IMR-90 (cell line): ENCODE data around the gene PMEPA1. TPM values are rescaled to one million over a fixed set of nuclear protein-coding genes. Genes with fewer than 3 reads are reported as not detected.

Experiments
- ATAC-seq: fragments of 200-7000 bp; cut with Tn5 transposase; 2 replicates; pipeline ENCODE4 v1.9.1; 2020; ENCODE audit warnings: low read depth, mild to moderate bottlenecking, moderate library complexity
- BruUV-seq: library from RNA; stranded (reverse); fragments of 400-500 nt; replicated peaks from 2 replicates; lab custom pipeline; 2021; lab: Mats Ljungman, UMichigan
- CTCF ChIA-PET: fragments of 300-600 bp; formaldehyde crosslinking; extraction: SDS; loops from one replicate; lab custom pipeline; 2021; ENCODE audit warnings: antibody characterized with exemption; lab: Yijun Ruan, JAX
- POLR2A ChIA-PET: fragments of 300-600 bp; sonication (Branson Sonifier 250); formaldehyde crosslinking; loops from one replicate; lab custom pipeline; 2022; ENCODE audit warnings: antibody characterized with exemption; ENCODE audit not compliant: unreplicated experiment; lab: Charles Lee
- DNase-seq: peaks from one replicate; pipeline ENCODE4 v3.0.0; 2013
- H2AFZ ChIP-seq: replicated peaks from 2 replicates; pipeline ENCODE3; 2013; ENCODE audit warnings: low read length, mild to moderate bottlenecking; ENCODE audit not compliant: poor library complexity
- H2AK5ac ChIP-seq: 2 replicates; pipeline ENCODE4 v1.6.1; 2013; ENCODE audit warnings: low read depth, low read length, inconsistent platforms
- H2AK9ac ChIP-seq: replicated peaks from 2 replicates; pipeline ENCODE3; 2013; ENCODE audit warnings: mild to moderate bottlenecking, low read depth, low read length, moderate library complexity; ENCODE audit not compliant: poor library complexity
- H2BK120ac ChIP-seq: 2 replicates; pipeline ENCODE4 v1.6.1; 2013; ENCODE audit warnings: low read depth, low read length, inconsistent platforms
- H2BK15ac ChIP-seq: 3 replicates; pipeline ENCODE4 v1.6.1; 2013; ENCODE audit warnings: low read depth, low read length, inconsistent platforms
- H2BK20ac ChIP-seq: 2 replicates; pipeline ENCODE4 v1.6.1; 2013; ENCODE audit warnings: low read depth, mild to moderate bottlenecking, inconsistent platforms, low read length, moderate library complexity
- H2BK5ac ChIP-seq: 2 replicates; pipeline ENCODE4 v1.6.1; 2013; ENCODE audit warnings: mild to moderate bottlenecking, low read depth, low read length, inconsistent platforms; ENCODE audit not compliant: poor library complexity, severe bottlenecking
- H3K14ac ChIP-seq: replicated peaks from 2 replicates; pipeline ENCODE4 v1.6.1; 2013; ENCODE audit warnings: low read depth, low read length, inconsistent platforms
- H3K18ac ChIP-seq: 2 replicates; pipeline ENCODE4 v1.6.1; 2013; ENCODE audit warnings: low read depth, low read length, control low read depth
- H3K23ac ChIP-seq: 2 replicates; pipeline ENCODE4 v1.6.1; 2013; ENCODE audit warnings: low read depth, low read length, inconsistent platforms
- H3K27ac ChIP-seq: 2 replicates; pipeline ENCODE4 v1.5.1; 2013; ENCODE audit warnings: mild to moderate bottlenecking, control low read depth, low read length; ENCODE audit not compliant: insufficient read depth
- H3K27me3 ChIP-seq: 2 replicates; pipeline ENCODE4 v1.6.1; 2013; ENCODE audit warnings: low read length; ENCODE audit not compliant: control insufficient read depth, insufficient read depth
- H3K36me3 ChIP-seq: 2 replicates; pipeline ENCODE4 v1.6.1; 2013; ENCODE audit warnings: low read length, mixed read lengths; ENCODE audit not compliant: control insufficient read depth, insufficient read depth
- H3K4ac ChIP-seq: 2 replicates; pipeline ENCODE4 v1.6.1; 2013; ENCODE audit warnings: low read depth, low read length, inconsistent platforms
- H3K4me1 ChIP-seq: 2 replicates; pipeline ENCODE4 v1.6.1; 2013; ENCODE audit warnings: low read length, mixed read lengths; ENCODE audit not compliant: control insufficient read depth, insufficient read depth
- H3K4me2 ChIP-seq: 2 replicates; pipeline ENCODE4 v1.6.1; 2013; ENCODE audit warnings: low read depth, mild to moderate bottlenecking, control low read depth, low read length, moderate library complexity
- H3K4me3 ChIP-seq: 2 replicates; pipeline ENCODE4 v1.5.1; 2013; ENCODE audit warnings: low read depth, mild to moderate bottlenecking, control low read depth, low read length, moderate library complexity; ENCODE audit not compliant: insufficient read depth
- H3K56ac ChIP-seq: 2 replicates; pipeline ENCODE4 v1.6.1; 2013; ENCODE audit warnings: low read length, inconsistent platforms; ENCODE audit not compliant: insufficient read depth; ENCODE audit errors: extremely low read depth
- H3K79me1 ChIP-seq, 2 experiments: 2 replicates each; pipeline ENCODE4 v1.6.1; 2013; ENCODE audit warnings: low read length in 2 of 2, inconsistent platforms in 1 of 2, low read depth in 1 of 2
- H3K9ac ChIP-seq: 2 replicates; pipeline ENCODE4 v1.6.1; 2013; ENCODE audit warnings: low read depth, low read length, control low read depth
- H3K9me1 ChIP-seq: 2 replicates; pipeline ENCODE4 v1.6.1; 2013; ENCODE audit warnings: low read length, inconsistent platforms; ENCODE audit not compliant: insufficient read depth
- H3K9me3 ChIP-seq: 2 replicates; pipeline ENCODE4 v1.6.1; 2013; ENCODE audit warnings: low read length; ENCODE audit not compliant: control insufficient read depth, insufficient read depth
- H4K20me1 ChIP-seq: 2 replicates; pipeline ENCODE4 v1.6.1; 2013; ENCODE audit warnings: low read length, inconsistent platforms; ENCODE audit not compliant: insufficient read depth
- H4K5ac ChIP-seq: 2 replicates; pipeline ENCODE4 v1.6.1; 2013; ENCODE audit warnings: mild to moderate bottlenecking, low read depth, low read length, control low read depth
- H4K8ac ChIP-seq, 2 experiments: 2 replicates each; pipeline ENCODE4 v1.6.1; 2013; ENCODE audit warnings: low read depth in 2 of 2, low read length in 2 of 2, control low read depth in 1 of 2, inconsistent platforms in 1 of 2
- H4K91ac ChIP-seq: 2 replicates; pipeline ENCODE4 v1.6.1; 2013; ENCODE audit warnings: low read depth, low read length, inconsistent platforms; ENCODE audit not compliant: insufficient read depth
- BHLHE40 ChIP-seq: fragments of 150-350 bp; IDR thresholded peaks from 2 replicates; pipeline ENCODE4 v1.6.1; 2016; ENCODE audit warnings: mild to moderate bottlenecking, low read depth, low read length
- MAFK ChIP-seq: IDR thresholded peaks from 2 replicates; pipeline ENCODE4 v1.6.1; 2012; ENCODE audit warnings: low read depth, low read length, improper control_type of control experiment
- MAZ ChIP-seq: IDR thresholded peaks from 2 replicates; pipeline ENCODE4 v1.6.1; 2012; ENCODE audit warnings: low read depth, mild to moderate bottlenecking, low read length, improper control_type of control experiment, moderate library complexity, borderline replicate concordance
- RFX5 ChIP-seq: IDR thresholded peaks from 2 replicates; pipeline ENCODE4 v1.8.0; 2012; ENCODE audit warnings: low read depth, mild to moderate bottlenecking, low read length, moderate library complexity
- WGBS, 2 experiments: methylation state at CpG; one replicate each; pipeline versions ENCODE4 v1.1.5 to v1.1.7; 2013; ENCODE audit warnings: missing lambda C conversion rate in 2 of 2; ENCODE audit not compliant: insufficient read length in 1 of 2; ENCODE audit errors: extremely low coverage in 2 of 2; 5-methylcytosine and 5-hydroxymethylcytosine counted together
- dilution Hi-C: fragments of 300-500 bp; cut with HindIII; formaldehyde crosslinking; loops from one replicate; pipeline ENCODE4 v1.14.3; 2018; ENCODE audit warnings: low sequenced_read_pairs; ENCODE audit not compliant: unreplicated experiment
- in situ Hi-C: fragments of 300-500 bp; cut with MboI; formaldehyde crosslinking; loops from 3 replicates; pipeline ENCODE4 v1.14.3; 2019; ENCODE audit warnings: low sequenced_read_pairs, inconsistent platforms, mixed read lengths
- intact Hi-C: fragments of 100-400 bp; cut with micrococcal nuclease; formaldehyde crosslinking; loops from 2 replicates; pipeline ENCODE4 v1.10.0; 2022
- polyA plus RNA-seq, 3 experiments: library from polyadenylated mRNA; depleted of rRNA; stranded (reverse); fragments of >200 nt; gene quantifications; 2 replicates each; pipeline ENCODE4 v1.2.3, GENCODE V29; 2012; ENCODE audit warnings: low replicate concordance in 1 of 3
- total RNA-seq: library from RNA; depleted of rRNA; stranded (reverse); fragments of >200 nt; gene quantifications from 2 replicates; pipeline ENCODE4 v1.2.3, GENCODE V29; 2012

Gene PMEPA1
- total and polyA plus RNA-seq, 2 of the 4 experiments (the other 2 are of a cell fraction) = 2.0 to 6.9 TPM

- in situ Hi-C loops = no loop called here
Measured at GRCh38 chr20:57621421-57622200, 88.2 kb downstream of the PMEPA1 start.

More at GRCh38 chr20:57621421-57622200, 88.2 kb downstream of the PMEPA1 start:
- TF ChIP-seq MAZ = no peak
- TF ChIP-seq RFX5 = no peak
- TF ChIP-seq BHLHE40 = no peak
- TF ChIP-seq MAFK = no peak
- no peaks in the 10 kb centered on the region for H3K36me3 ChIP-seq
- H4K5ac ChIP-seq = no peak overlapping the region
- H2BK120ac ChIP-seq = no peak overlapping the region
- no peaks in the 10 kb centered on the region for H3K79me1 ChIP-seq
- no peak overlapping the region for H3K9ac ChIP-seq
- no peak overlapping the region for H2BK20ac ChIP-seq
- no peak overlapping the region for H3K23ac ChIP-seq
- H3K9me3 ChIP-seq = peaks cover 3% of the 10 kb centered on the region; the same call in 1 of the 2 replicates
- H2AK9ac ChIP-seq = no peak overlapping the region
- no peak for ATAC-seq
- no peak overlapping the region for H3K4ac ChIP-seq
- WGBS, 2 experiments = 72% methylated on average over 6 of the region's 16 CpGs; no CpG with 5 or more reads in 1 of the 2 experiments
- H3K4me1 ChIP-seq = no peaks in the 10 kb centered on the region
- no peak overlapping the region for H3K4me3 ChIP-seq
- H3K14ac ChIP-seq = no peak overlapping the region
- no peak overlapping the region for H3K18ac ChIP-seq
- no peak overlapping the region for H3K27ac ChIP-seq
- no peak overlapping the region for H2BK5ac ChIP-seq
- H2BK15ac ChIP-seq = no peak overlapping the region
- no peak overlapping the region for H2AFZ ChIP-seq
- CTCF ChIA-PET = no interaction called here
- no peak overlapping the region for H3K4me2 ChIP-seq
- H4K8ac ChIP-seq = no peak overlapping the region
- POLR2A ChIA-PET = no interaction called here
- H4K20me1 ChIP-seq = no peaks in the 10 kb centered on the region
- BruUV-seq = no TSS peak
- H3K56ac ChIP-seq = no peak overlapping the region
- H3K9me1 ChIP-seq = no peaks in the 10 kb centered on the region
- DNase-seq = no peak
- dilution Hi-C loops (no loop called here), intact Hi-C loops (loop anchor here (1.0 kb wide), 1 partner anchor 558 kb away; no protein-coding TSS in a partner anchor)
- peaks cover 9% of the 10 kb centered on the region for H3K27me3 ChIP-seq
- no peak overlapping the region for H4K91ac ChIP-seq
- H2AK5ac ChIP-seq = no peak overlapping the region
